Activated CD4-positive, alpha-beta T cell treated with anti-CD3 and anti-CD28 coated beads for 1 hour (primary cell): ENCODE measurements around the gene KIF20B.

Experiments used
- DNase-seq: peaks from one replicate; pipeline ENCODE4 v3.0.0-alpha.2; 2020

The KIF20B gene

DNA sequence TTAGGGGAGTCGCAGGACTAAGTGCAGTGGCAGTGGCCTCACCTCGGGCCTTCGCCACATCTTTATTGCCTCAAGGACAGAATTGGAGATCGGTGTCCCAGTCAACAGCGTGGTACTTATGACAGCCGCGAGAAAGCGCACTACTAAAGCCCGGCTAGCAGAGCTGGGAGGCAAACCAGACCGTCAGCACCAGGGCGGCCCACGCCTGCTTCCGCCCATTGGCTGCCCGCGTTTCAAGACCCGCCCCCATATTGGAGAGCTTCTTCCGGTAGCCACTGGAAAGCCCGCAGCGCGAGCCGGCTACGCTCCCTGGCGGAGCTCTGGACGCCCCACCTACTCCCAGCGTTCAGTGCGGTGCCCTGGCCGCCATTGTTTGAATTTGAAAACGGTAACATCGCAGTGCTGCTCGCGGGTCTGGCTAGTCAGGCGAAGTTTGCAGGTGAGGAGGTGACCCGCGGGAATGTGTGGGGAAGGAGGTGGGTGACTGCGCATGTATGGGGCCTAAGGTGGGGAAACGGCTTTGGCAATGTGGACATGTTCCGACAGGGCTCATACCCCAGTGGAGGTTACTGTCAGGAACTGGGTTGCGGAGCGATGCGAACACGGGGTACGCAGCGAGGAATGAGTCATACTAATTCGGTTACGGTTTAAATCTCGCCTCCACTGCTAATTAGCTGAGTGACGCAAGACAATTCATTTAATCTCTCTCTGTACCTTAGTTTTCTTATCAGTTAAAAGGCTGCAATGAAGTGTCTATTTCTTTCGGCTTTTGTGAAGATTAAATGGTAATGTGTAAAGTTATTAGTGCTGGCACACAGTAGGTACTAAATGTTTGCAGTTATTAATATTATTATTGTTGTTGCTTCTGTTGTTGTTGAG lies at the start of gene KIF20B:
Gene KIF20B (plus strand): TSS at position 349 of the 879 bp plus-strand sequence. CDS start 3,705 bp downstream, outside the sequence.
- peak; percentile 91 for DNase-seq

- DNase-seq, result no peak
Measured at GRCh38 chr10:89651916-89652573, 49.3 kb upstream of the KIF20B start.

- DNase-seq, result no peak
Measured at GRCh38 chr10:89652806-89653370, 48.5 kb upstream of the KIF20B start.

GRCh38 chr10:89653410-89653869 lies 48.0 kb upstream of the KIF20B start:
- no peak for DNase-seq

DNA sequence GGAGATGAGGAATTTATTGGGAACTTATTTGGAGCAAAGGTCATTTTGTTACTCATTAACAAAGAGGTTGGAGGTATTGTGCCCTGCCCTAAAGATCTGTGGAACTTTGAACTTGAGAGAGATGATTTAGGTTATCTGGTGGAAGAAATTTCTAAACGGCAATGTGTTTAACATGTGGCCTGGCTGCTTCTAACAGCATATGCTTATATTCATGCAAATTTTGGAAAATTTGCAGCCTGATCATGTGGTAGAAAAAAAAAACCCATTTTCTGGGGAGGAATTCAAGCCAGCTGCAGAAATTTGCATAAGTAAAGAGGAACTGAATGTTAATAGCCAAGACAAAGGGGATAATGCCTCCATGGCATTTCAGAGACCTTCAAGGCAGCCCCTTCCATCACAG lies 45.7 kb upstream of the KIF20B start:
- no peak for DNase-seq

GRCh38 chr10:89657302-89657701 lies 44.1 kb upstream of the KIF20B start:
- no peak for DNase-seq

GRCh38 chr10:89659143-89660131 lies 42.0 kb upstream of the KIF20B start:
- no peak for DNase-seq

DNA sequence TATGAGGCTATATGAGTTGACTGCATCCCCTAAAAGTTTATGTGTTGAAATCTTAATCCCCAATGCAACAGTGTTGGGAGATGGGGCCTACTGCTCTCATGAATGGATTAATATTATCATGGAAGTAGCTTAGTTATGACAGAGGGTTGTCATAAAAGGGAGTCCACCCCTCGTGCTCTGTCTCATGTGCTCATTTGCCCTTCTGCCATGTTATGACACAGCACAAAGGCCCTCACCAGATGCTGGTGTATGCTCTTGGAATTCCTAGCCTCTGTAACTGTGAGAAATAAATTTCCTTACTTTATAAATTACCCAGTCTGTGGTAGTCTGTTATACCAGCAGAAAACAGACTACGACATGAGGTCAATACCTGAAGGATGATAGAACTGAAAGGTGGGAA lies 38.8 kb upstream of the KIF20B start:
- DNase-seq, result no peak

GRCh38 chr10:89663144-89663543 lies 38.2 kb upstream of the KIF20B start:
- no peak for DNase-seq

GRCh38 chr10:89664203-89664602 lies 37.2 kb upstream of the KIF20B start:
- no peak for DNase-seq

GRCh38 chr10:89665302-89665701 lies 36.1 kb upstream of the KIF20B start:
- no peak for DNase-seq

- no peak for DNase-seq
Measured at GRCh38 chr10:89666138-89666537, 35.3 kb upstream of the KIF20B start.

DNA sequence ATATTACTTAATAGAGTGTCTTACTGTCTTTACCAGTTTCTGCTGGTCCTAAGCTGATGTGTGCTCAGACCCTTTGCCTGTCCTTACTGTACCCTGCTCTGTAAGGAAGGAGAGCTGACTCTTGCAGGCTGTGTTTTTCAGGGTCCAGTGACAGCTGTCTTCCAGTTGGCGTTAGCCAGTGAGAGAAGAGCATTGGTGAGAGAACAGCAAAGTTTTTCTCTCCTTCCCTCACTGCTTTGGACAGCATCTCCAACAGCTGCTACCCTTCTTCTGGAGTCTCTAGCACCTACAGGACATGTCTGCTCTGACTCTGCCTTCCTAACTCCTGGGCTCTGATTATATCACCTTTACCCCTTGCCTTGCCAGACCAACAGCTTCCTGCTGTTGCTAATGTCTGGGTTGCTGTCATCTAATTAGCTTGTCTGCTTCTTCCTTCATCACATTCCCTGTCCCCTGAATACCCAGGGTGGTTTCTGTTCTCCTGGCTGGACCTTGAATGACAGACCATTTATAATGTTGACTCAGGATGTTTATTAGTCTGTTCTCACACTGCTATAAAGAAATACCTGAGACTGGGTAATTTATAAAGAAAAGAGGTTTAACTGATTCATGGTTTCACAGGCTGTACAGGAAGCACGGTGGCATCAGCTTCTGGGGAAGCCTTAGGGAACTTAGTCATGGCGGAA lies 32.9 kb upstream of the KIF20B start:
- DNase-seq, result no peak

GRCh38 chr10:89669985-89670384 lies 31.4 kb upstream of the KIF20B start:
- DNase-seq, result no peak

DNA sequence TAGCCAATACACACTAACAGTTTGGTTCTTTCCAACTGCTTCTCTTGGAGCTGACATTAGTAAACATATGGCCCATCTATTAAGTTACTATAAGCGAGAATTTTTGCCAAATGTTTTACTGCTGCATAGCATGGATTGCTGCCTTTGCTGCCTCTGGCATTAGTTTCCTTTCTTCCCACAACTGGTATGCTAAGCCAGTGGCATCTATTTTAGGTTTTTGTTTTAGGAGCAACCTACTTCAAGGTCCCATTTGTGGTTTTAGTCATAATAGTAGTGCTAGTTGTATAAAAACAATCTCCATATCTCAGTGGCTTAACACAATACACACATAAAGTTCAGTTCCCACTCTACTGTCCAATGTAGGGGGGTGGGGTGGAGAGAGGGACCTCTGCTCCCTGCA lies 30.5 kb upstream of the KIF20B start:
- DNase-seq, result no peak

- no peak for DNase-seq
Measured at GRCh38 chr10:89677341-89677740, 24.0 kb upstream of the KIF20B start.

DNA sequence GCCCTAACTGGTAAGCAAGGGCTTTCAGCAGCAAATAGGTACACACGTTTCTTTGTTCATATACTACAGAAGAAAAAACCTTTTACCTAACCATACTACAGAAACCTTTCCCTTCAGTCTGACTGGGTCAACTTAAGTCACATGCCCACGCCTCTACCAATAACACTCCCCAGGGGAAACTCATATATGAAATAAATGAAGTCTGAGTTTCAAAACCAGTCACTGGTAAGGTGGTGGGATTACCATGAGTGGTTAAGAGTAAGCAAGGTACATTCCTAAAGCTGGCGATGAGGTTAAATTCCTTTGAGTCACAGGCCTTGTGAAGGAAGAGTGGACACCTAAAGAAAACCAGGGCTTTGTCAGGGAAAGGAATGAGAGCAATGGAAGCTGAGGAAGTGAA lies 21.4 kb upstream of the KIF20B start:
- no peak for DNase-seq

- DNase-seq, result no peak
Measured at GRCh38 chr10:89683883-89684282, 17.5 kb upstream of the KIF20B start.

GRCh38 chr10:89684604-89685003 lies 16.8 kb upstream of the KIF20B start:
- DNase-seq, result no peak

- DNase-seq, result no peak
Measured at GRCh38 chr10:89685936-89686335, 15.5 kb upstream of the KIF20B start.

GRCh38 chr10:89690027-89690426 lies 11.4 kb upstream of the KIF20B start:
- DNase-seq, result no peak

DNA sequence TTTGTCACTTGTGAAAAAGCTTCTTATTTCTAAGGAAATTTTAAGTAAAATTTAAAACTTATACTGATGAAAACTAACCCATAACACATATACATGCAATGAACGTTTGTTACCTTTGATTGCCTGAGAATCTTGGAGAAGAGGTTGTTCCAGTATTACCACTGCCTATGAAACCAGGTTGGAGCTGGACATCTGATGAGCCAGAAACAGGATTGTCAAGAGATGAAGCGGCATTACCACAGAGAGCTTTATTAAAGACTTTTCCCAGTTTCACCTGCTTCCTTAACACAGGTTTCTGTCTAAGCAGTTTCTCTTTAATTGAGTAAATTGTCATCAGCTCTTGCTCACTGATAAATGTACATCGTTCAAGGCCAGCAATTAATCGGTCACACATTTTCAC lies 9.0 kb upstream of the KIF20B start:
- no peak for DNase-seq
